WTC11 (cell line): Measurements from ENCODE around the gene BLCAP. TPM values are rescaled to one million over a fixed set of nuclear protein-coding genes. Genes with fewer than 3 reads are reported as not detected.
"Not testable (repeated sequence)": the region's sequence is repeated elsewhere in the genome, so short reads cannot be mapped to it uniquely, and the experiment has no call there.

Experiments
- ATAC-seq: fragments of 200-7000 bp; cut with Tn5 transposase; 2 replicates; pipeline ENCODE4 v1.10.0; 2021; ENCODE audit warnings: mild to moderate bottlenecking, moderate library complexity
- Bru-seq: library from RNA; stranded (reverse); fragments of 400-500 nt; gene quantifications from one replicate; lab custom pipeline; 2021; lab: Mats Ljungman, UMichigan
- CTCF ChIA-PET: fragments of 300-600 bp; sonication (Branson Sonifier 250); formaldehyde crosslinking; loops from one replicate; lab custom pipeline; 2021; ENCODE audit warnings: antibody characterized with exemption; lab: Charles Lee
- POLR2A ChIA-PET: fragments of 350-600 bp; sonication (Branson Sonifier 250); formaldehyde crosslinking; loops from one replicate; lab custom pipeline; 2021; ENCODE audit warnings: antibody characterized with exemption; lab: Charles Lee
- DNase-seq: peaks from one replicate; pipeline ENCODE4 v3.0.0; 2021; ENCODE audit warnings: low spot score
- H3K27ac Mint-ChIP-seq: 2 replicates; pipeline ENCODE4 v1.8.0; 2021; ENCODE audit warnings: mixed read lengths
- H3K27me3 Mint-ChIP-seq: 2 replicates; pipeline ENCODE4 v1.8.0; 2021; ENCODE audit warnings: low read depth, mild to moderate bottlenecking, moderate library complexity, mixed read lengths
- H3K36me3 Mint-ChIP-seq: 2 replicates; pipeline ENCODE4 v1.8.0; 2021; ENCODE audit warnings: mixed read lengths
- H3K4me1 Mint-ChIP-seq: 2 replicates; pipeline ENCODE4 v1.8.0; 2022; ENCODE audit warnings: mixed read lengths
- H3K4me3 Mint-ChIP-seq: 2 replicates; pipeline ENCODE4 v1.8.0; 2021; ENCODE audit warnings: mild to moderate bottlenecking, moderate library complexity, mixed read lengths
- H3K9me3 Mint-ChIP-seq: 2 replicates; pipeline ENCODE4 v1.8.0; 2021; ENCODE audit warnings: mixed read lengths
- E2F5 ChIP-seq: sonication (generic); formaldehyde crosslinking; IDR thresholded peaks from 2 replicates; pipeline ENCODE4 v1.8.1; 2022; ENCODE audit warnings: mild to moderate bottlenecking, moderate library complexity, missing genetic modification reagents
- ESRRA ChIP-seq: sonication (generic); formaldehyde crosslinking; IDR thresholded peaks from 2 replicates; pipeline ENCODE4 v1.8.1; 2022; ENCODE audit warnings: mild to moderate bottlenecking, missing genetic modification reagents, borderline replicate concordance
- ETV6 ChIP-seq: sonication (generic); formaldehyde crosslinking; IDR thresholded peaks from 2 replicates; pipeline ENCODE4 v1.8.1; 2022; ENCODE audit warnings: mild to moderate bottlenecking, missing genetic modification reagents
- FOXP1 ChIP-seq: sonication (generic); formaldehyde crosslinking; IDR thresholded peaks from 2 replicates; pipeline ENCODE4 v1.8.0; 2022; ENCODE audit warnings: missing genetic modification reagents, mild to moderate bottlenecking, moderate library complexity, borderline replicate concordance
- FOXP4 ChIP-seq: sonication (generic); formaldehyde crosslinking; IDR thresholded peaks from 2 replicates; pipeline ENCODE4 v1.8.0; 2022; ENCODE audit warnings: mild to moderate bottlenecking, missing genetic modification reagents
- GABPB1 ChIP-seq: sonication (generic); formaldehyde crosslinking; IDR thresholded peaks from 2 replicates; pipeline ENCODE4 v1.8.1; 2023; ENCODE audit warnings: mild to moderate bottlenecking, missing genetic modification reagents
- HMGXB4 ChIP-seq: sonication (generic); formaldehyde crosslinking; IDR thresholded peaks from 2 replicates; pipeline ENCODE4 v1.8.1; 2023; ENCODE audit warnings: mild to moderate bottlenecking, moderate library complexity, missing genetic modification reagents
- IRF1 ChIP-seq: sonication (generic); formaldehyde crosslinking; IDR thresholded peaks from 2 replicates; pipeline ENCODE4 v1.8.0; 2023; ENCODE audit warnings: missing genetic modification reagents
- JUN ChIP-seq: sonication (generic); formaldehyde crosslinking; IDR thresholded peaks from 2 replicates; pipeline ENCODE4 v1.8.0; 2023; ENCODE audit warnings: mild to moderate bottlenecking, missing genetic modification reagents
- MAX ChIP-seq: sonication (generic); formaldehyde crosslinking; IDR thresholded peaks from 2 replicates; pipeline ENCODE4 v1.8.0; 2022; ENCODE audit warnings: mild to moderate bottlenecking, missing genetic modification reagents
- MLX ChIP-seq: sonication (generic); formaldehyde crosslinking; IDR thresholded peaks from 2 replicates; pipeline ENCODE4 v1.8.1; 2023; ENCODE audit warnings: mild to moderate bottlenecking, missing genetic modification reagents, moderate library complexity
- NFE2L1 ChIP-seq: sonication (generic); formaldehyde crosslinking; IDR thresholded peaks from 2 replicates; pipeline ENCODE4 v1.8.1; 2023; ENCODE audit warnings: missing genetic modification reagents
- SP1 ChIP-seq: sonication (generic); formaldehyde crosslinking; conservative IDR thresholded peaks from 2 replicates; pipeline ENCODE4 v1.8.1; 2022; ENCODE audit warnings: missing genetic modification reagents
- TCF7 ChIP-seq: sonication (generic); formaldehyde crosslinking; IDR thresholded peaks from 2 replicates; pipeline ENCODE4 v1.8.0; 2022; ENCODE audit warnings: mild to moderate bottlenecking, low read depth, missing genetic modification reagents, moderate library complexity
- TEAD4 ChIP-seq: sonication (generic); formaldehyde crosslinking; IDR thresholded peaks from 2 replicates; pipeline ENCODE4 v1.8.0; 2022; ENCODE audit warnings: mild to moderate bottlenecking, missing genetic modification reagents
- USF1 ChIP-seq: sonication (generic); formaldehyde crosslinking; IDR thresholded peaks from 2 replicates; pipeline ENCODE4 v1.8.0; 2022; ENCODE audit warnings: mild to moderate bottlenecking, missing genetic modification reagents
- USF2 ChIP-seq: sonication (generic); formaldehyde crosslinking; IDR thresholded peaks from 2 replicates; pipeline ENCODE4 v1.8.1; 2023; ENCODE audit warnings: mild to moderate bottlenecking, missing genetic modification reagents, moderate library complexity
- ZBTB21 ChIP-seq: sonication (generic); formaldehyde crosslinking; IDR thresholded peaks from 2 replicates; pipeline ENCODE4 v1.8.1; 2023; ENCODE audit warnings: mild to moderate bottlenecking, missing genetic modification reagents, borderline replicate concordance
- ZMAT4 ChIP-seq: fragments of 250-450 bp; sonication (Bioruptor Pico); IDR thresholded peaks from 2 replicates; pipeline ENCODE4 v1.9.0; 2021; ENCODE audit warnings: mild to moderate bottlenecking
- ZNF416 ChIP-seq: fragments of 250-450 bp; sonication (Bioruptor Pico); IDR thresholded peaks from 2 replicates; pipeline ENCODE4 v1.9.0; 2021; ENCODE audit warnings: mild to moderate bottlenecking, inconsistent platforms
- long read RNA-seq, 3 experiments: library from RNA in 1 of 3; library from capped mRNA in 1 of 3; library from polyadenylated mRNA in 1 of 3; unstranded in 2 of 3; stranded (forward) in 1 of 3; transcript quantifications; one replicate each; pipeline ENCODE4 v2.0.0, GENCODE V29; 2021
- total RNA-seq: library from RNA; stranded (reverse); gene quantifications from 3 replicates; pipeline ENCODE4 v1.2.3, GENCODE V29; 2021

BLCAP gene
- total RNA-seq, result 53.5 to 85.6 TPM (median 54.4 TPM) in 3 replicates
- percentile 96 among the genes with signal in this experiment for Bru-seq, nascent RNA
- long read RNA-seq, experiment 1, full-length matches to known transcripts, result 339 of 369 reads
- long read RNA-seq, experiment 1, partial matches to known transcripts, result 1 of 369 reads
- long read RNA-seq, experiment 1, other reads (novel, unspliced or antisense), result 29 of 369 reads
- long read RNA-seq, experiment 2, full-length matches to known transcripts, result 33 of 47 reads
- long read RNA-seq, experiment 2, partial matches to known transcripts, result 0 of 47 reads
- long read RNA-seq, experiment 2, other reads (novel, unspliced or antisense), result 14 of 47 reads
- long read RNA-seq, experiment 3, full-length matches to known transcripts, result 167 of 169 reads
- long read RNA-seq, experiment 3, partial matches to known transcripts, result 0 of 169 reads
- long read RNA-seq, experiment 3, other reads (novel, unspliced or antisense), result 2 of 169 reads

- Mint-ChIP-seq H3K4me3 (peak within 1 kb of the TSS; percentile 87), H3K36me3 (peaks cover 3% of the 10 kb centered on the region; the same call in 1 of the 2 replicates), H3K9me3 (no peaks in the 10 kb centered on the region)
- ChIA-PET CTCF (interaction anchor here (0.6 to 2.7 kb wide), 5 partner anchors 16 to 252 kb away, joined by 3 to 12 read pairs (median 4); no protein-coding TSS in a partner anchor), POLR2A (interaction anchor here (1.4 to 2.3 kb wide), 2 partner anchors 131 to 260 kb away, joined by 6 to 8 read pairs; no protein-coding TSS in a partner anchor)
- peak; percentile 92 for DNase-seq
- TF ChIP-seq MLX (no peak), ESRRA (CRISPR knock-in tag) (peak; percentile 50; the same call in 1 of the 2 replicates), E2F5 (CRISPR knock-in tag) (0 out of 2 replicates have a peak, but pooled peaks have one; percentile 71), HMGXB4 (CRISPR knock-in tag) (peak; percentile 69), IRF1 (CRISPR knock-in tag) (no peak), TCF7 (CRISPR knock-in tag) (no peak), MAX (CRISPR knock-in tag) (peak; percentile 47; the same call in 1 of the 2 replicates), FOXP1 (CRISPR knock-in tag) (peak; percentile 55; the same call in 1 of the 2 replicates), NFE2L1 (CRISPR knock-in tag) (peak; percentile 47; the same call in 1 of the 2 replicates), SP1 (CRISPR knock-in tag) (peak; percentile 89), FOXP4 (peak; percentile 80), ZBTB21 (CRISPR knock-in tag) (no peak; the same call in 1 of the 2 replicates), USF1 (CRISPR knock-in tag) (0 out of 2 replicates have a peak, but pooled peaks have one; percentile 9), GABPB1 (peak; percentile 95), ZMAT4 (CRISPR knock-in tag) (no peak), ETV6 (CRISPR knock-in tag) (no peak; the same call in 1 of the 2 replicates), JUN (CRISPR knock-in tag) (peak; percentile 36; the same call in 1 of the 2 replicates), ZNF416 (CRISPR knock-in tag) (no peak), USF2 (CRISPR knock-in tag) (0 out of 2 replicates have a peak, but pooled peaks have one; percentile 13), TEAD4 (CRISPR knock-in tag) (0 out of 2 replicates have a peak, but pooled peaks have one; percentile 36)
- TF ChIP-seq, all 79 proteins: peak for 13
- H3K27me3 Mint-ChIP-seq, result no peaks in the 10 kb centered on the region; the same call in 1 of the 2 replicates
- peak; percentile 63 for ATAC-seq
- peaks cover 49% of the 10 kb centered on the region for H3K4me1 Mint-ChIP-seq
- peak within 1 kb of the TSS; percentile 100 for H3K27ac Mint-ChIP-seq
These were observed at the start of gene BLCAP for GRCh38 chr20:37527638-37528445. BLCAP (minus strand) TSS chr20:37527876; CDS start chr20:37519174, 8,702 bp downstream.

- H3K36me3 Mint-ChIP-seq, DNase-seq, H3K4me3 Mint-ChIP-seq, H3K27me3 Mint-ChIP-seq, H3K9me3 Mint-ChIP-seq, ATAC-seq, H3K4me1 Mint-ChIP-seq, H3K27ac Mint-ChIP-seq, POLR2A ChIA-PET: not testable (repeated sequence)
- CTCF ChIA-PET, result interaction anchor here (1.6 kb wide), 1 partner anchor 13 kb away, joined by 3 read pairs; no protein-coding TSS in a partner anchor
These were observed 49.8 kb upstream of the BLCAP start for GRCh38 chr20:37577436-37577835.
